ENCODE results near the gene OSGEP. TPM values are rescaled to one million over a fixed set of nuclear protein-coding genes. Genes with fewer than 3 reads are reported as not detected.
A peak's percentile ranks its signal among the peaks of the same experiment; 100 is the strongest.

OSGEP gene
- total RNA-seq, 1 donor from 2014 or later: 15.0 TPM

GRCh38 chr14:20498622-20499021 lies 44.0 kb upstream of the OSGEP start:
- DNase-seq (ENCODE audit: low read depth): no peak
- no peak for TF ChIP-seq CTCF (IDR thresholded peaks at IDR 0.05; ENCODE audit: insufficient read depth, low read length, severe bottlenecking)
- Histone ChIP-seq H3K4me3 (ENCODE audit: low read depth, low read length) (no peak overlapping the region), H3K36me3 (ENCODE audit: control insufficient read depth, insufficient read depth, low read length) (no peaks in the 10 kb centered on the region), H3K27me3 (ENCODE audit: control insufficient read depth, insufficient read depth, low read length) (no peaks in the 10 kb centered on the region)
- no peak for FAIRE-seq

- Histone ChIP-seq H3K36me3 (ENCODE audit: control insufficient read depth, insufficient read depth, low read length) (no peaks in the 10 kb centered on the region), H3K4me3 (ENCODE audit: low read depth, low read length) (no peak overlapping the region), H3K27me3 (ENCODE audit: control insufficient read depth, insufficient read depth, low read length) (no peaks in the 10 kb centered on the region)
- FAIRE-seq (no peak), DNase-seq (ENCODE audit: low read depth) (peak; percentile 90)
- TF ChIP-seq CTCF (IDR thresholded peaks at IDR 0.05; ENCODE audit: insufficient read depth, low read length, severe bottlenecking): no peak
These were observed 40.5 kb upstream of the OSGEP start for GRCh38 chr14:20494935-20495766.

- FAIRE-seq: no peak
- no peaks in the 10 kb centered on the region for H3K36me3 ChIP-seq (ENCODE audit: control insufficient read depth, insufficient read depth, low read length)
- H3K27me3 ChIP-seq (ENCODE audit: control insufficient read depth, insufficient read depth, low read length): no peaks in the 10 kb centered on the region
- DNase-seq (ENCODE audit: low read depth): peak; percentile 46
- no peak for TF ChIP-seq CTCF (IDR thresholded peaks at IDR 0.05; ENCODE audit: insufficient read depth, low read length, severe bottlenecking)
- H3K4me3 ChIP-seq (ENCODE audit: low read depth, low read length): no peak overlapping the region
These were observed 39.0 kb upstream of the OSGEP start for GRCh38 chr14:20493634-20494033.

- no peak for TF ChIP-seq CTCF (IDR thresholded peaks at IDR 0.05; ENCODE audit: insufficient read depth, low read length, severe bottlenecking)
- FAIRE-seq (no peak), DNase-seq (ENCODE audit: low read depth) (no peak)
These were observed 37.9 kb upstream of the OSGEP start for GRCh38 chr14:20492486-20492885.

GRCh38 chr14:20490563-20490962 lies 36.0 kb upstream of the OSGEP start:
- Histone ChIP-seq H3K4me3 (ENCODE audit: low read depth, low read length) (no peak overlapping the region), H3K27me3 (ENCODE audit: control insufficient read depth, insufficient read depth, low read length) (no peaks in the 10 kb centered on the region), H3K36me3 (ENCODE audit: control insufficient read depth, insufficient read depth, low read length) (no peaks in the 10 kb centered on the region)
- FAIRE-seq (no peak), DNase-seq (ENCODE audit: low read depth) (no peak)
- no peak for TF ChIP-seq CTCF (IDR thresholded peaks at IDR 0.05; ENCODE audit: insufficient read depth, low read length, severe bottlenecking)

More at GRCh38 chr14:20492486-20492885, 37.9 kb upstream of the OSGEP start:
- Histone ChIP-seq H3K36me3 (ENCODE audit: control insufficient read depth, insufficient read depth, low read length) (no peaks in the 10 kb centered on the region), H3K4me3 (ENCODE audit: low read depth, low read length) (no peak overlapping the region), H3K27me3 (ENCODE audit: control insufficient read depth, insufficient read depth, low read length) (no peaks in the 10 kb centered on the region)
